ENCODE results near the gene NANOS2. TPM values are rescaled to one million over a fixed set of nuclear protein-coding genes. Genes with fewer than 3 reads are reported as not detected.

NANOS2 gene
- total RNA-seq, 1 donor from 2014 or later, result not detected

DNA sequence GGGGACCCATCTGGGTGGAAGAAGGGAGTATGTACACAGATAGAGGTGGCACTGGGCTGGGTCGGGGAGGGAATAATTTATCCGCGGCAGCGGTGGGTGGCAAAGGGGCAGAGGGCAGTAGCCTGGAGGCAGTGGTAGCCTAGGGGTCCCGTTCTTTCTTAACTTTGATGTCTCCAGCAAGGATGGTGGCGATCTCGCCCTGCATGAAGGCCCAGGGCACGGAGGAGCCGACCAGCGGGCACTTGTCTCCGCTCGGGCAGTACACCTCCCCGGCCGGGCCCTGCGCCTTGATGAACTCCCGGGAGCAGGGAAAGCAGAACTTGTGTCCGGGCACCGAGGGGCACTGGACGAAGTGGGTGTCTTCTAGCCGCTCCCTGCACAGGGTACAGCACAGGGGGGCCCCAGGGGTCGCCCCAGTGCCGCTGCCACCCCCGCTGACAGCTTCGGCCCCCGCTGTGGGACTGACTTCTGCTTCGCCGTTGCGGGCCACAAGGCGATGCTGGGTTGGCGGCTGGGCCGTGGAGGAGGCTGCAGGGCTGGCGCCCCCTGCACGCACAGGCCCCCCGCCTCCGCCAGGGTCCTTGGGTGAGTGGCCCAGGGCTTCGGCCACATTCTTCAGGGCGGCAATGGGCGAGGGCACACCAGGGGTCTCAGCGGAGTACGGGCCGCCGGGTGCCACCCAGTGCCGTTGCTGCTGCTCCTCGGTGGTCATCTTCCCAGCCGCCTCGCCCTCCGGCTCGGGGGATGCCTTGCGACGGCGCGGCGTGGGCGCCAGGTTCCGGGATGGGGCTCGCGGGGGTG is 30.5 kb downstream of the NANOS2 start:
- no peak for ATAC-seq
- Histone ChIP-seq H3K4me3 (no peak overlapping the region), H3K27me3 (no peaks in the 10 kb centered on the region)

DNA sequence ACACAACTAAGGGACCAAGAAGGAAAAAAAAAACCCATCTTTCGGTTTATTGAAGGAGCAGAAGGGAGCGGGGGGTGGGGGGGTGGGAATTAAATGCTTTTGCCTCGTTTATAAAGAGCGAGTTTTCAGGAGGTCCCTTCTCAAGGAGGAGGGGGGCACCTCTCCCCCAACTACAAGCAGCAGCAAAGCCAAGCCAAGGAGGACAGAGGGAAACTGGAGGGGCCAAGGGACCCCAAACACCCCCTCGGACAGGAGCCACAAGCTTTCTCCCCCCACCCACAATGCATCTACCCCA is 31.0 kb downstream of the NANOS2 start:
- H3K27ac ChIP-seq, result no peak overlapping the region
- no peaks in the 10 kb centered on the region for H3K9me3 ChIP-seq
- no peak for DNase-seq
- no peaks in the 10 kb centered on the region for H3K27me3 ChIP-seq
- intact Hi-C loops (cut with DNase I), result no loop called here
- H3K36me3 ChIP-seq, result no peaks in the 10 kb centered on the region
- TF ChIP-seq CTCF (IDR thresholded peaks at IDR 0.05), result no peak
- H3K4me3 ChIP-seq, result no peak overlapping the region
- H3K4me1 ChIP-seq, result peaks cover 32% of the 10 kb centered on the region
- no peak for ATAC-seq

More for the DNA sequence above, 30.5 kb downstream of the NANOS2 start:
- peaks cover 32% of the 10 kb centered on the region for H3K4me1 ChIP-seq
- no peak for DNase-seq
- no peak for TF ChIP-seq CTCF (IDR thresholded peaks at IDR 0.05)
- no peaks in the 10 kb centered on the region for H3K36me3 ChIP-seq
- intact Hi-C loops (cut with DNase I), result no loop called here
- no peak overlapping the region for H3K27ac ChIP-seq
- no peaks in the 10 kb centered on the region for H3K9me3 ChIP-seq

- intact Hi-C loops (cut with DNase I), result no loop called here
- Histone ChIP-seq H3K27ac (peak overlapping the region; percentile 63), H3K27me3 (no peaks in the 10 kb centered on the region), H3K36me3 (no peaks in the 10 kb centered on the region), H3K9me3 (no peaks in the 10 kb centered on the region), H3K4me3 (peak overlapping the region; percentile 14), H3K4me1 (peaks cover 32% of the 10 kb centered on the region)
- ATAC-seq, result peak; percentile 71
- peak; percentile 88 for TF ChIP-seq CTCF (IDR thresholded peaks at IDR 0.05)
- DNase-seq, result peak; percentile 91
Observed at GRCh38 chr19:45882652-45883585, 31.7 kb downstream of the NANOS2 start.

- H3K27me3 ChIP-seq, result no peaks in the 10 kb centered on the region
- DNase-seq (no peak), ATAC-seq (no peak)
- H3K4me3 ChIP-seq, result no peak overlapping the region
- intact Hi-C loops (cut with DNase I), result no loop called here
- peak overlapping the region; percentile 63 for H3K27ac ChIP-seq
- H3K4me1 ChIP-seq, result peaks cover 33% of the 10 kb centered on the region
- no peaks in the 10 kb centered on the region for H3K36me3 ChIP-seq
- TF ChIP-seq CTCF (IDR thresholded peaks at IDR 0.05), result no peak
- H3K9me3 ChIP-seq, result no peaks in the 10 kb centered on the region
Observed at GRCh38 chr19:45881909-45882528, 32.6 kb downstream of the NANOS2 start.

- Histone ChIP-seq H3K27ac (no peak overlapping the region), H3K27me3 (no peaks in the 10 kb centered on the region), H3K36me3 (no peaks in the 10 kb centered on the region), H3K9me3 (no peaks in the 10 kb centered on the region), H3K4me1 (peaks cover 37% of the 10 kb centered on the region), H3K4me3 (no peak overlapping the region)
- intact Hi-C loops (cut with DNase I), result no loop called here
- no peak for TF ChIP-seq CTCF (IDR thresholded peaks at IDR 0.05)
- no peak for ATAC-seq
- no peak for DNase-seq
Observed at GRCh38 chr19:45881082-45881908, 33.3 kb downstream of the NANOS2 start.

Data from upper lobe of right lung (tissue), 1 donor.